GM23248 (cell line): ENCODE measurements around the gene SLC35F3. TPM values are rescaled to one million over a fixed set of nuclear protein-coding genes. Genes with fewer than 3 reads are reported as not detected.
A peak's percentile ranks its signal among the peaks of the same experiment; 100 is the strongest.

ENCODE experiments used
- DNase-seq: peaks from one replicate; pipeline ENCODE4 v3.0.0-alpha.2; 2015
- H2AFZ ChIP-seq: fragments of 200-600 bp; sonication (generic); 2 replicates; pipeline ENCODE4 v1.6.1; 2016; ENCODE audit warnings: antibody characterized with exemption
- H3F3A ChIP-seq: fragments of 200-600 bp; sonication (generic); 2 replicates; pipeline ENCODE4 v1.6.1; 2016; ENCODE audit warnings: mild to moderate bottlenecking, antibody characterized with exemption, mixed run types; ENCODE audit not compliant: insufficient read depth
- H3K27ac ChIP-seq: fragments of 200-600 bp; sonication (generic); 2 replicates; pipeline ENCODE4 v1.5.1; 2016; ENCODE audit warnings: mild to moderate bottlenecking
- H3K27me3 ChIP-seq: fragments of 200-600 bp; sonication (generic); replicated peaks from 2 replicates; pipeline ENCODE4 v1.6.1; 2016; ENCODE audit warnings: mild to moderate bottlenecking; ENCODE audit not compliant: insufficient read depth
- H3K36me3 ChIP-seq: fragments of 200-600 bp; sonication (generic); 2 replicates; pipeline ENCODE4 v1.6.1; 2016; ENCODE audit warnings: low read depth, mild to moderate bottlenecking
- H3K4me1 ChIP-seq: fragments of 200-600 bp; sonication (generic); 2 replicates; pipeline ENCODE4 v1.6.1; 2016; ENCODE audit warnings: mild to moderate bottlenecking; ENCODE audit not compliant: insufficient read depth
- H3K4me2 ChIP-seq: fragments of 200-600 bp; sonication (generic); one replicate; pipeline ENCODE4 v1.6.1; 2016; ENCODE audit warnings: mild to moderate bottlenecking; ENCODE audit not compliant: unreplicated experiment
- H3K4me3 ChIP-seq: fragments of 200-600 bp; sonication (generic); 2 replicates; pipeline ENCODE4 v1.5.1; 2016; ENCODE audit warnings: mild to moderate bottlenecking
- H3K79me2 ChIP-seq: fragments of 200-600 bp; sonication (generic); 2 replicates; pipeline ENCODE4 v1.6.1; 2016; ENCODE audit warnings: mild to moderate bottlenecking; ENCODE audit not compliant: insufficient read depth
- H3K9ac ChIP-seq: fragments of 200-600 bp; sonication (generic); 2 replicates; pipeline ENCODE4 v1.6.1; 2016; ENCODE audit warnings: mild to moderate bottlenecking
- H3K9me2 ChIP-seq: fragments of 200-600 bp; sonication (generic); 2 replicates; pipeline ENCODE4 v1.6.1; 2016; ENCODE audit warnings: mixed run types, mild to moderate bottlenecking, moderate library complexity; ENCODE audit not compliant: insufficient read depth
- H3K9me3 ChIP-seq: fragments of 200-600 bp; sonication (generic); one replicate; pipeline ENCODE4 v1.6.1; 2017; ENCODE audit warnings: low read depth
- H4K20me1 ChIP-seq: fragments of 200-600 bp; sonication (generic); 2 replicates; pipeline ENCODE4 v1.6.0; 2016; ENCODE audit not compliant: insufficient read depth
- EZH2 ChIP-seq: fragments of 200-600 bp; sonication (generic); IDR thresholded peaks from 2 replicates; pipeline ENCODE4 v1.6.1; 2018; ENCODE audit warnings: antibody characterized with exemption, mild to moderate bottlenecking; ENCODE audit not compliant: insufficient read depth, poor library complexity, severe bottlenecking
- EZH2phosphoT487 ChIP-seq: fragments of 200-600 bp; sonication (generic); IDR thresholded peaks from 2 replicates; pipeline ENCODE4 v1.6.1; 2018; ENCODE audit warnings: antibody characterized with exemption, moderate library complexity, mild to moderate bottlenecking, low read depth; ENCODE audit not compliant: insufficient read depth
- WGBS, 2 experiments: methylation state at CpG; one replicate each; pipeline ENCODE4 v1.1.6; 2015 to 2017; ENCODE audit warnings: low lambda C conversion rate in 2 of 2, low coverage in 1 of 2; ENCODE audit errors: missing lambda C conversion rate in 2 of 2; 5-methylcytosine and 5-hydroxymethylcytosine counted together
- in situ Hi-C: fragments of 300-500 bp; cut with MboI; formaldehyde crosslinking; loops from 2 replicates; pipeline ENCODE4 v1.15.0; 2020
- polyA plus RNA-seq: library from polyadenylated mRNA; unstranded; fragments of >200 nt; fragmentation: Nextera tagmentation; extraction: Ambion mirVana; gene quantifications from 2 replicates; pipeline ENCODE4 v1.2.1, GENCODE V29; 2016
- total RNA-seq: library from RNA; depleted of rRNA; stranded (reverse); fragments of >200 nt; shearing (Covaris generic); gene quantifications from 2 replicates; pipeline ENCODE4 v1.2.3, GENCODE V29; 2014

Gene SLC35F3
- total and polyA plus RNA-seq, 2 experiments from 2014 or later: 0.43 to 1.3 TPM

DNA sequence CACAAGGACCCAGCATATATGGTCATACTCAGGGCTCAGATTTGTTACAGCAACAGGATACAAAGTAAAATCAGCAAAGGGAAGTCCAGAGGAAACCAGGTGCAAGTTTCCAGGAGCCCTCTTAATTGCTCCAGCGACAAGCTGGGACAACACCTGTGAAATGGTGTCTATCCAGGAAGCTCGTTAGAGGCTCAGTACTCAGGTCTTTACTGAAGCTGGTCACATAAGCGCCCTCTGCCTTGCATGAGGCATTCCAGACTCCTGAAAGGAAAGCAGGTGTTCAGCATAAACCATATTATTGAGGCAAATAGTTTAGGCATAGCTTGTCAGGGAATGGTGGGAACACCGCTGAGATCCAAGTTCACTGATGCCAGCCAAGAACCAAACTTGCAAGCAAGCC is 231.0 kb downstream of the SLC35F3 start:
- no peaks in the 10 kb centered on the region for H3K9me2 ChIP-seq
- no peak overlapping the region for H3K4me2 ChIP-seq
- no peak overlapping the region for H2AFZ ChIP-seq
- 43 to 47% methylated on average over 4 of the region's 4 CpGs for WGBS, 2 experiments
- DNase-seq: no peak
- H3F3A ChIP-seq: no peaks in the 10 kb centered on the region
- H3K79me2 ChIP-seq: no peaks in the 10 kb centered on the region
- no peak overlapping the region for H3K4me3 ChIP-seq
- TF ChIP-seq EZH2: no peak
- H3K36me3 ChIP-seq: no peaks in the 10 kb centered on the region
- no peaks in the 10 kb centered on the region for H3K9me3 ChIP-seq
- H3K27ac ChIP-seq: no peak overlapping the region
- H4K20me1 ChIP-seq: no peaks in the 10 kb centered on the region
- no peaks in the 10 kb centered on the region for H3K27me3 ChIP-seq
- no peak overlapping the region for H3K9ac ChIP-seq
- no peaks in the 10 kb centered on the region for H3K4me1 ChIP-seq
- in situ Hi-C loops: no loop called here

GRCh38 chr1:234136073-234136472 is 231.6 kb downstream of the SLC35F3 start:
- Histone ChIP-seq H3K9ac (no peak overlapping the region), H4K20me1 (no peaks in the 10 kb centered on the region), H3K27ac (no peak overlapping the region), H3K4me1 (no peaks in the 10 kb centered on the region), H3K9me3 (no peaks in the 10 kb centered on the region), H3K4me2 (no peak overlapping the region), H3K27me3 (no peaks in the 10 kb centered on the region), H3K79me2 (no peaks in the 10 kb centered on the region), H3K9me2 (no peaks in the 10 kb centered on the region), H2AFZ (no peak overlapping the region), H3K4me3 (no peak overlapping the region), H3K36me3 (no peaks in the 10 kb centered on the region), H3F3A (no peaks in the 10 kb centered on the region)
- DNase-seq: no peak
- no peak for TF ChIP-seq EZH2phosphoT487
- TF ChIP-seq EZH2: no peak
- in situ Hi-C loops: no loop called here

DNA sequence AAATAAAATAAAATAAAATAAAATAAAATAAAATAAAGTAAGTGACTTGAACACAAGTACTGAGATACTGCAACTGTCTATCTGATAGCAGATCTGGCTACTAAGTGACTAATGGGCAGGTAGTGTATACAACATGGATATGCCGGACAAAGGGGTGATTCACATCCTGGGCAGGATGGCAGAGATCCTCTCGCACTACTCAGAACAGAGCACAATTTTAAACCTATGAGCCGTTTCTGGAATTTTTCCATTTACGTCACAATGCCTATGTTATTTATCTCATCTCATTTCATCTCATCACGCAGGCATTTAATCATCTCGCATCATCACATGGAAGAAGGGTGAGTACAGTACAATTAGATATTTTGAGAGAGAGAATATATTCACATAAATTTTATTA is 235.5 kb downstream of the SLC35F3 start:
- Histone ChIP-seq H3K27me3 (no peaks in the 10 kb centered on the region), H2AFZ (no peak overlapping the region), H3K9me3 (no peaks in the 10 kb centered on the region), H3K4me2 (no peak overlapping the region), H4K20me1 (no peaks in the 10 kb centered on the region), H3F3A (no peaks in the 10 kb centered on the region), H3K79me2 (no peaks in the 10 kb centered on the region), H3K27ac (peak overlapping the region; percentile 17; the same call in 1 of the 2 replicates), H3K36me3 (no peaks in the 10 kb centered on the region), H3K9ac (no peak overlapping the region), H3K4me1 (no peaks in the 10 kb centered on the region), H3K4me3 (no peak overlapping the region), H3K9me2 (no peaks in the 10 kb centered on the region)
- in situ Hi-C loops: no loop called here
- WGBS, 2 experiments: 32 to 38% methylated on average over 6 of the region's 6 CpGs
- DNase-seq: peak; percentile 82
- no peak for TF ChIP-seq EZH2
- no peak for TF ChIP-seq EZH2phosphoT487

DNA sequence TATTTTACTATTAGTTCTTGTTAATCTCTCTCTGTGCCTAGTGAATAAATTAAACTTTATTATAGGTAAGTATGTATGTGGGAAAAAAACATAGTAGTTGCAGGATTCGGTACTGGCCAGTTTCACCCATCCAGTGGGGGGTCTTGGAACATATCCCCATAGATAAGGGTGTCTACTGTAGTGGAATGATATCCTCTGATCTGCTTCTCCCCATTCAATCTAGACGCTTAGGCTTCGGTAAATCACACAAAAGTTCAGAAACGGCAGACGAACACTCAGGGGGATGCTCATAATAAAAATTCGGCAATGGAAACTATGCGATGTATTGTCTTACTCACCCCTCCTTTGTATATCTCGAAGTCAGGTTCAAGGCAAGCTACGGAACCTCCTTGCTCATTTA is 235.9 kb downstream of the SLC35F3 start:
- DNase-seq: no peak
- no peaks in the 10 kb centered on the region for H3K79me2 ChIP-seq
- no peaks in the 10 kb centered on the region for H3K27me3 ChIP-seq
- H4K20me1 ChIP-seq: no peaks in the 10 kb centered on the region
- H3K4me3 ChIP-seq: no peak overlapping the region
- WGBS, 2 experiments: 80 to 85% methylated on average over 9 of the region's 9 CpGs
- in situ Hi-C loops: no loop called here
- no peaks in the 10 kb centered on the region for H3K36me3 ChIP-seq
- no peaks in the 10 kb centered on the region for H3K9me3 ChIP-seq
- H3K4me2 ChIP-seq: no peak overlapping the region
- H3K4me1 ChIP-seq: no peaks in the 10 kb centered on the region
- H3K9me2 ChIP-seq: no peaks in the 10 kb centered on the region
- peak overlapping the region; percentile 17; the same call in 1 of the 2 replicates for H3K27ac ChIP-seq
- H3F3A ChIP-seq: no peaks in the 10 kb centered on the region
- H3K9ac ChIP-seq: no peak overlapping the region
- H2AFZ ChIP-seq: no peak overlapping the region
- TF ChIP-seq EZH2phosphoT487 (no peak), EZH2 (no peak)

DNA sequence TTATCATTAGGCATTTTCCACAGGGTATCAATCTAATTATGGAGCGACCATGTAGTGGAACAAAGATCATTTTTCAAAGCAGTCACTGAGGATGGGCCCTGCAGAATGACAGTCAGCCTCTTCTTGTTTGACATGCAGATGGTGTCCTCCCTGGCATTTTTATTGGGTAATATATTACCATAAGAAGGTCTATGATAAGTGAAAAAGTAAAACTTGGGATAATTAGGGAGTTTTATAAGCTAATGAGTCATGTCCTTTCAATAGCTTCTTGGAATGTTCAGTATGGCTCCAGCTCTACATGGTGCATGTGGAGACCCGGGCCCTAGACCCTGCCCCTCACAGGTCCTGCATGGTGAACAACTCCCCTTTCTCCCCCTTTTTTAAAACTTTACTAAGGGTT is 236.5 kb downstream of the SLC35F3 start:
- Histone ChIP-seq H3K79me2 (no peaks in the 10 kb centered on the region), H2AFZ (no peak overlapping the region), H3K4me3 (no peak overlapping the region), H3K27ac (no peak overlapping the region), H3K36me3 (no peaks in the 10 kb centered on the region), H3K4me1 (no peaks in the 10 kb centered on the region), H3K9me2 (no peaks in the 10 kb centered on the region), H3K4me2 (no peak overlapping the region), H3K9me3 (no peaks in the 10 kb centered on the region), H3K9ac (no peak overlapping the region), H3K27me3 (no peaks in the 10 kb centered on the region), H4K20me1 (no peaks in the 10 kb centered on the region), H3F3A (no peaks in the 10 kb centered on the region)
- in situ Hi-C loops: no loop called here
- no peak for DNase-seq
- TF ChIP-seq EZH2phosphoT487 (no peak), EZH2 (no peak)
- 43 to 52% methylated on average over 2 of the region's 2 CpGs for WGBS, 2 experiments
